ENCODE results near the gene TTBK1. TPM values are rescaled to one million over a fixed set of nuclear protein-coding genes. Genes with fewer than 3 reads are reported as not detected.
A peak's percentile ranks its signal among the peaks of the same experiment; 100 is the strongest.

The TTBK1 gene
- total and polyA plus RNA-seq, 8 donors: 0.08 to 0.57 (median 0.16) TPM

DNA sequence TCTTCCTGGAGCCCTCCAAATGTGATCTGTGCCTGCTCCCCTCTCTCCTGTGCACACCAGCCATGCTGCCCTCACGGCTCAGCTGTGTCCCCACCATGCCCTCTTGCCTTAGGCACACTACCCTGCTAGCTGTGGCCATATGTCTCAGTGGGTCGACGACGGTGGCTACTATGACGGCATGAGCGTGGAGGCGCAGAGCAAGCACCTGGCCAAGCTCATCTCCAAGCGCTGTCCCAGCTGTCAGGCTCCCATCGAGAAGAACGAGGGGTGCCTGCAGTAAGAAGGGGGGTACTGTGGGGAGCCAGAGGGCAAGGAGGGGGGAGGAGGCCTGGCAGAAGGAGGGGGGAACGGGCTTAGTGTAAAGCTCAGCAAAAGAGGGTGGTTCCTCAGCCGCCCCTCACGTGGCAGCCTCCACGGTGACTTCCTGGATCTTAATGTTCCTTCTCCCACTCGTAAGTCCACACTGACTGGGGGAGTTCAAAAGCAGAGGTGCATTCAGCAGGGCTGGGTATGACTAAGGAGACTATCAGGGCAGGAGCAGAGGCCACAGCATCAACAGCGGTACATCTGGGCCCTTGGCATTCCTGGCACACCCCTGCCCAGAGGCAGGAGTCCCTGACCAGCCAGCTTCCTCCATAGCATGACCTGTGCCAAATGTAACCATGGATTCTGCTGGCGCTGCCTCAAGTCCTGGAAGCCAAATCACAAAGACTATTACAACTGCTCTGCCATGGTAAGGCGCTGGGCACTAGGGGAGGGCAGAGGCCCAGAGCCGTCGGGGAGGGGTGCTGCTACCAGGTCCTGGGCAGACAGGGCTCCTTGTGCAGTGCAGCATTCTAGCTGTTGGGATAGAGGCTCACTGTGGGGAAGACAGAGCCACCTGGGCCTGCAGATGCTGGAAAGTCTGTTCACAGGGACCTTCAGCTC, 22.0 kb upstream of the TTBK1 start:
- H3K27ac ChIP-seq: no peak overlapping the region
- intact Hi-C loops (cut with DNase I): no loop called here

DNA sequence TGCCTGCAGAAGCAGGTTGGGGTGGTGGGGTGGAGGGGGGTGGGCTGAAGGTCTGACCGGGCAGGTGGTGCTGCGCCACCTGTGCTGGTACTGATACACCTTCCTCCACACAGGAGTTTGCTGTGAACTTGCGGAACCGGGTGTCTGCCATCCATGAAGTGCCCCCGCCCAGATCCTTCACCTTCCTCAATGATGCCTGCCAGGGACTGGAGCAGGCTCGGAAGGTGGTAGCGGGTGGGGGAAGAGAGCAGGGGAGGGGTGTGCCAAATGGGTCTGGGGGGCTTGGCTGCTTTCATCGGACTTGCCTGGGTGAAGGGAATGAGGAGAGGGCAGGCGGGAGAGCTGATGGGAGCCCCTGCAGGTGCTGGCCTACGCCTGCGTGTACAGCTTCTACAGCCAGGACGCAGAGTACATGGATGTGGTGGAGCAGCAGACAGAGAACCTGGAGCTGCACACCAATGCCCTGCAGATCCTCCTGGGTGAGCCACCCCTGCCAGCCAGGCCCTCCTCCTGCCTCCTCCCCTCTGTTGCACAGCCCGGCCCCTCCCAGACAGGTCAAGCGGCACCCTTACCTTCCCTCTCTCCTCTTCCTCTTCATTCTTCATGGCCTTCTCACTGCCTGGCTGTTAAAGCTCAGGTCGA, 20.7 kb upstream of the TTBK1 start:
- no peak overlapping the region for H3K4me3 ChIP-seq
- ATAC-seq: no peak

More for the DNA sequence above, 22.0 kb upstream of the TTBK1 start:
- Histone ChIP-seq H3K9me3 (no peaks in the 10 kb centered on the region), H3K4me3 (no peak overlapping the region), H3K27me3 (no peaks in the 10 kb centered on the region), H3K36me3 (no peaks in the 10 kb centered on the region), H3K4me1 (no peaks in the 10 kb centered on the region)
- TF ChIP-seq, protein P1, sequence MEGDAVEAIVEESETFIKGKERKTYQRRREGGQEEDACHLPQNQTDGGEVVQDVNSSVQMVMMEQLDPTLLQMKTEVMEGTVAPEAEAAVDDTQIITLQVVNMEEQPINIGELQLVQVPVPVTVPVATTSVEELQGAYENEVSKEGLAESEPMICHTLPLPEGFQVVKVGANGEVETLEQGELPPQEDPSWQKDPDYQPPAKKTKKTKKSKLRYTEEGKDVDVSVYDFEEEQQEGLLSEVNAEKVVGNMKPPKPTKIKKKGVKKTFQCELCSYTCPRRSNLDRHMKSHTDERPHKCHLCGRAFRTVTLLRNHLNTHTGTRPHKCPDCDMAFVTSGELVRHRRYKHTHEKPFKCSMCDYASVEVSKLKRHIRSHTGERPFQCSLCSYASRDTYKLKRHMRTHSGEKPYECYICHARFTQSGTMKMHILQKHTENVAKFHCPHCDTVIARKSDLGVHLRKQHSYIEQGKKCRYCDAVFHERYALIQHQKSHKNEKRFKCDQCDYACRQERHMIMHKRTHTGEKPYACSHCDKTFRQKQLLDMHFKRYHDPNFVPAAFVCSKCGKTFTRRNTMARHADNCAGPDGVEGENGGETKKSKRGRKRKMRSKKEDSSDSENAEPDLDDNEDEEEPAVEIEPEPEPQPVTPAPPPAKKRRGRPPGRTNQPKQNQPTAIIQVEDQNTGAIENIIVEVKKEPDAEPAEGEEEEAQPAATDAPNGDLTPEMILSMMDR (IDR thresholded peaks at IDR 0.05): no peak
- ATAC-seq: peak in 2 of 4 donors; percentile 8 to 21
- no peak for DNase-seq
- 83 to 87% methylated on average over 20 of the region's 20 CpGs for WGBS, 2 donors
- no peak for FAIRE-seq

GRCh38 chr6:43223175-43223574, 20.1 kb upstream of the TTBK1 start:
- no peak for DNase-seq
- TF ChIP-seq, protein P1 (IDR thresholded peaks at IDR 0.05): no peak
- WGBS, 2 donors: 84 to 85% methylated on average over 14 of the region's 14 CpGs
- H3K9me3 ChIP-seq: no peaks in the 10 kb centered on the region
- no peak for ATAC-seq
- intact Hi-C loops (cut with DNase I): no loop called here
- H3K27me3 ChIP-seq: no peaks in the 10 kb centered on the region
- H3K4me3 ChIP-seq: no peak overlapping the region
- peaks cover 0 to 4% (median 0%) of the 10 kb centered on the region in 3 donors for H3K4me1 ChIP-seq
- FAIRE-seq: no peak
- H3K36me3 ChIP-seq: no peaks in the 10 kb centered on the region
- H3K27ac ChIP-seq: no peak overlapping the region

More for the DNA sequence above, 20.7 kb upstream of the TTBK1 start:
- TF ChIP-seq, protein P1 (IDR thresholded peaks at IDR 0.05): no peak
- intact Hi-C loops (cut with DNase I): no loop called here
- no peaks in the 10 kb centered on the region for H3K4me1 ChIP-seq
- DNase-seq (no peak), FAIRE-seq (no peak)
- WGBS, 2 donors: 85 to 92% methylated on average over 15 of the region's 15 CpGs
- H3K27me3 ChIP-seq: no peaks in the 10 kb centered on the region
- no peaks in the 10 kb centered on the region for H3K36me3 ChIP-seq
- no peak overlapping the region for H3K27ac ChIP-seq
- H3K9me3 ChIP-seq: no peaks in the 10 kb centered on the region

DNA sequence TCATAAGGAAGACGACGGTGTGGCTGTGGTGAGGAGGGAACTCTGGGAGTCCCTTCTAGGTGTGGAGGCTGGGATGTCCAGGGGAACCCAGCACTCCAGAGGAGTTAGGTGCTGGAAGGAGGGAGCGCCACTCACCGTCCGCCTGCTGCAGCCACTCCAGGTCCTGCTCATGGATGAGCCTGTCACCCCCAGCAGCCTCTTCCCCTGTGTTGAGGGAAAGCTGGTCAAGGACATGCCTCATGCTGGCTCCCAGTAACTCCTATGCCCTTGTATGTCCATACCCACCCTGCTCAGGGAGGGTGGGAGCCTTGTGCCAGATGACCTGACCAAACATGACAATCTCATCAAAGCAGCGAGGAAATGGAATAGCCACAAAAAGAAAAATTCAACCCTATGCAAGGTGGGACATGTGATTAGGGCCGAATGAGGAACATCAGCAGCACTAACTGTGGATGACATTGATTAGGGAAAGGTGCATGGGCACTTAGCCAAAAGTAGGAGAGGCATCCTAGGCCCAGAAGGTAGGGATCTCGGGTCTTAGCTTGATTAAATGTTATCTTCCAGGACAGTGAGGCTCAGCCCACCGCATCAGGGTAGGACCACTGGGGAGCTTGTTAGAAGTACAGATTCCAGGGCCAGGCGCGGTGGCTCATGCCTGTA, 17.0 kb upstream of the TTBK1 start:
- H3K27me3 ChIP-seq: no peaks in the 10 kb centered on the region
- peaks cover 4 to 5% (median 5%) of the 10 kb centered on the region in 3 donors for H3K4me1 ChIP-seq
- 89% methylated on average over 9 to 11 of the region's 11 CpGs for WGBS, 2 donors
- intact Hi-C loops (cut with DNase I): no loop called here
- FAIRE-seq: no peak
- H3K9me3 ChIP-seq: no peaks in the 10 kb centered on the region
- no peak overlapping the region for H3K27ac ChIP-seq
- H3K36me3 ChIP-seq: no peaks in the 10 kb centered on the region
- TF ChIP-seq, protein P1 (IDR thresholded peaks at IDR 0.05): no peak
- DNase-seq: no peak
- H3K4me3 ChIP-seq: no peak overlapping the region
- no peak for ATAC-seq

Data from pancreas (tissue), 10 donors.